A549 (cell line): Measurements from ENCODE around the gene CGB2.
"Not testable (repeated sequence)": the region's sequence is repeated elsewhere in the genome, so short reads cannot be mapped to it uniquely, and the experiment has no call there.

Experiments
- CBX8 ChIP-seq: fragments of 200-600 bp; sonication (generic); IDR thresholded peaks from 2 replicates; pipeline ENCODE4 v1.6.1; 2016
- CTCF ChIP-seq: fragments of >200 bp; sonication (Bioruptor Twin); formaldehyde crosslinking; IDR thresholded peaks from 3 replicates; pipeline ENCODE4 v1.5.1; 2016
- E2F6 ChIP-seq: IDR thresholded peaks from 2 replicates; pipeline ENCODE4 v1.6.1; 2012; ENCODE audit warnings: low read depth, borderline replicate concordance
- EP300 ChIP-seq, 2 experiments: fragments of >200 bp; sonication (Bioruptor Twin); formaldehyde crosslinking; IDR thresholded peaks; 2 replicates in 1 of 2; 3 replicates in 1 of 2; pipeline ENCODE4 v1.6.1; 2016 to 2017
- ESRRA ChIP-seq: fragments of 150-350 bp; IDR thresholded peaks from 2 replicates; pipeline ENCODE4 v1.6.1; 2014; ENCODE audit warnings: mild to moderate bottlenecking, low read length, borderline replicate concordance
- HOXA7 ChIP-seq: fragments of 250-450 bp; sonication (Bioruptor Pico); IDR thresholded peaks from 2 replicates; pipeline ENCODE4 v1.5.0; 2020; ENCODE audit warnings: mild to moderate bottlenecking, moderate library complexity
- JUNB ChIP-seq: fragments of >200 bp; sonication (Bioruptor Twin); formaldehyde crosslinking; IDR thresholded peaks from 2 replicates; pipeline ENCODE4 v1.6.1; 2016
- MYC ChIP-seq: IDR thresholded peaks from 2 replicates; pipeline ENCODE4 v1.6.1; 2012; ENCODE audit warnings: mild to moderate bottlenecking, inconsistent platforms, low read length, improper control_type of control experiment, borderline replicate concordance
- NR3C1 ChIP-seq: fragments of >200 bp; sonication (Bioruptor Twin); formaldehyde crosslinking; IDR thresholded peaks from 3 replicates; pipeline ENCODE4 v1.6.1; 2017
- PBX3 ChIP-seq: IDR thresholded peaks from 2 replicates; pipeline ENCODE4 v1.6.1; 2012
- POLR2A ChIP-seq: IDR thresholded peaks from 2 replicates; pipeline ENCODE4 v1.6.1; 2012; ENCODE audit warnings: mild to moderate bottlenecking, low read length
- RCOR1 ChIP-seq: fragments of 150-350 bp; IDR thresholded peaks from 2 replicates; pipeline ENCODE4 v1.6.1; 2014; ENCODE audit warnings: antibody characterized with exemption, low read length, low read depth
- RNF2 ChIP-seq: fragments of 200-600 bp; sonication (generic); IDR thresholded peaks from 2 replicates; pipeline ENCODE4 v1.6.1; 2016; ENCODE audit warnings: low read depth, mild to moderate bottlenecking, antibody characterized with exemption, moderate library complexity, borderline replicate concordance
- USF2 ChIP-seq: fragments of 450-650 bp; IDR thresholded peaks from 2 replicates; pipeline ENCODE4 v1.6.1; 2014; ENCODE audit warnings: antibody characterized with exemption

GRCh38 chr19:49028686-49029085, 3.0 kb upstream of the CGB2 start:
- TF ChIP-seq ESRRA; MYC; CTCF; HOXA7 (CRISPR knock-in tag); RCOR1; JUNB; POLR2A; CBX8; RNF2; PBX3; NR3C1; EP300 (IDR thresholded peaks at IDR 0.05); USF2; E2F6: not testable (repeated sequence)
